Ovary (tissue), 3 donors: Measurements from ENCODE around the gene HOXD11.

Source experiments
- CTCF ChIP-seq, 3 donors: fragments of 450-650 bp in 2 of 3; fragments of 200-600 bp in 1 of 3; IDR thresholded peaks; one replicate each; pipeline versions ENCODE4 v1.5.1 to v1.8.0; 2016 to 2022; ENCODE audit warnings: antibody characterized with exemption in 3 of 3, mild to moderate bottlenecking in 1 of 3
- EP300 ChIP-seq: sonication (generic); formaldehyde crosslinking; IDR thresholded peaks from one replicate; pipeline ENCODE4 v1.6.1; 2017; ENCODE audit warnings: antibody characterized with exemption
- POLR2A ChIP-seq: fragments of 450-650 bp; IDR thresholded peaks from one replicate; pipeline ENCODE4 v1.6.1; 2017; ENCODE audit warnings: antibody characterized with exemption, mild to moderate bottlenecking, moderate library complexity
- donor health status: DM: no; HTN: no; CAD: no.

DNA sequence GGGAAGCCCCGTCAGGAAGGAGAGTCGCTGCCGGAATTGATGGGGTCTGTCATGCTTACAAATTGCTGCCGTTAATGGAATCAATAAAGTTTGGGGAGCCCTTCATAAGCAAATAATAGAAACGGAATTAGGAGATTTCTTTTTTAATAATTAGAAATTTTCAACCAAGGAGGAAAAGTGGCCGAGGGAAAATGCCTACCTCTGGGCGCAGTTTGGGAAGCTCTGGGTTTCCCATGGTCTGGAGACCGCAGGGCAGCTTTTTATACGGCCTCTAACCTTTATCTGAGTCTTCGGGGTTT, 24.6 kb upstream of the HOXD11 start:
- TF ChIP-seq CTCF (IDR thresholded peaks at IDR 0.05) (no peak), EP300 (no peak), POLR2A (no peak)
